Thyroid gland (tissue), 4 donors: ENCODE measurements around the gene STIM1.

Experiments
- POLR2A ChIP-seq, 2 donors: fragments of 450-650 bp; IDR thresholded peaks; one replicate each; pipeline ENCODE4 v1.6.1; 2017; ENCODE audit warnings: antibody characterized with exemption in 2 of 2, mild to moderate bottlenecking in 2 of 2, moderate library complexity in 1 of 2
- TF ChIP-seq, protein P1 (sequence below), 6 experiments: fragments of 200-600 bp in 3 of 6; fragments of 450-650 bp in 3 of 6; sonication (generic) in 3 of 6; IDR thresholded peaks; one replicate each; pipeline ENCODE4 v1.5.1; 2016 to 2019; ENCODE audit warnings: antibody characterized with exemption in 6 of 6, mild to moderate bottlenecking in 2 of 6, inconsistent platforms in 1 of 6, moderate library complexity in 1 of 6

DNA sequence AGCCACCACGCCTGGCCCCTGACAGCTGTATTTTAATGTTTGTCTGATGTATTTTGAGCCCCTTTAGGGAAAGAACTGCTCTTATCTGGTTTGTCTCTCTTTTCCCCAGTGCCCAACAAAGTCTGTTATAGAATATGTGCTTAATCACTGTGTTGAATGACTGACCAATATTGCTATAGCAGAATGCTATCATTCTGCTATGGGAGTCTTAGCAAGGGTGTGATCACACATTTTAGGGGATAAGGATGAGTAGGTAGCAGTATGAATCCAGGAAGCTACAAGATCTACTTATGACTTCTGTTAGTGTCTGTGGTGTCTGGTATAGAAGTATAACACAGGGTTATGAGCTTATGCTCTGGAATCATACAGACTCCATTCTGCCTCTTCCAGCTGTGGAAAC, 121.6 kb downstream of the STIM1 start:
- TF ChIP-seq, protein P1, sequence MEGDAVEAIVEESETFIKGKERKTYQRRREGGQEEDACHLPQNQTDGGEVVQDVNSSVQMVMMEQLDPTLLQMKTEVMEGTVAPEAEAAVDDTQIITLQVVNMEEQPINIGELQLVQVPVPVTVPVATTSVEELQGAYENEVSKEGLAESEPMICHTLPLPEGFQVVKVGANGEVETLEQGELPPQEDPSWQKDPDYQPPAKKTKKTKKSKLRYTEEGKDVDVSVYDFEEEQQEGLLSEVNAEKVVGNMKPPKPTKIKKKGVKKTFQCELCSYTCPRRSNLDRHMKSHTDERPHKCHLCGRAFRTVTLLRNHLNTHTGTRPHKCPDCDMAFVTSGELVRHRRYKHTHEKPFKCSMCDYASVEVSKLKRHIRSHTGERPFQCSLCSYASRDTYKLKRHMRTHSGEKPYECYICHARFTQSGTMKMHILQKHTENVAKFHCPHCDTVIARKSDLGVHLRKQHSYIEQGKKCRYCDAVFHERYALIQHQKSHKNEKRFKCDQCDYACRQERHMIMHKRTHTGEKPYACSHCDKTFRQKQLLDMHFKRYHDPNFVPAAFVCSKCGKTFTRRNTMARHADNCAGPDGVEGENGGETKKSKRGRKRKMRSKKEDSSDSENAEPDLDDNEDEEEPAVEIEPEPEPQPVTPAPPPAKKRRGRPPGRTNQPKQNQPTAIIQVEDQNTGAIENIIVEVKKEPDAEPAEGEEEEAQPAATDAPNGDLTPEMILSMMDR (IDR thresholded peaks at IDR 0.05): no peak
- TF ChIP-seq POLR2A (IDR thresholded peaks at IDR 0.05): no peak
